Osteocyte (in vitro differentiated cells): ENCODE data around the gene DNM3. TPM values are rescaled to one million over a fixed set of nuclear protein-coding genes. Genes with fewer than 3 reads are reported as not detected.

Experiments
- DNase-seq: peaks from one replicate; pipeline ENCODE4 v3.0.0; 2021; ENCODE audit warnings: mixed read lengths; ENCODE audit not compliant: unreplicated experiment; ENCODE audit errors: extremely low spot score
- H3K27ac Mint-ChIP-seq: one replicate; pipeline ENCODE4 v1.8.0; 2021; ENCODE audit warnings: mild to moderate bottlenecking, mixed read lengths; ENCODE audit not compliant: unreplicated experiment
- H3K27me3 Mint-ChIP-seq: one replicate; pipeline ENCODE4 v1.8.0; 2021; ENCODE audit warnings: mixed read lengths; ENCODE audit not compliant: unreplicated experiment
- H3K36me3 Mint-ChIP-seq: one replicate; pipeline ENCODE4 v1.8.0; 2021; ENCODE audit warnings: mixed read lengths; ENCODE audit not compliant: unreplicated experiment
- H3K4me1 Mint-ChIP-seq: one replicate; pipeline ENCODE4 v1.8.0; 2021; ENCODE audit warnings: mixed read lengths; ENCODE audit not compliant: unreplicated experiment
- H3K4me3 Mint-ChIP-seq: one replicate; pipeline ENCODE4 v1.8.0; 2021; ENCODE audit warnings: mild to moderate bottlenecking, moderate library complexity, mixed read lengths; ENCODE audit not compliant: unreplicated experiment
- H3K9me3 Mint-ChIP-seq: one replicate; pipeline ENCODE4 v1.8.0; 2021; ENCODE audit warnings: mixed read lengths; ENCODE audit not compliant: unreplicated experiment
- total RNA-seq: library from RNA; stranded (reverse); gene quantifications from 2 replicates; pipeline ENCODE4 v1.2.1, GENCODE V29; 2021
- TF ChIP-seq, protein P1 (sequence below): fragments of 200-600 bp; sonication (generic); IDR thresholded peaks from 2 replicates; pipeline ENCODE4 v1.5.0; 2021; ENCODE audit warnings: antibody characterized with exemption, mild to moderate bottlenecking, moderate library complexity

The DNM3 gene
- total RNA-seq, 1 donor from 2014 or later, result 3.7 TPM

DNA sequence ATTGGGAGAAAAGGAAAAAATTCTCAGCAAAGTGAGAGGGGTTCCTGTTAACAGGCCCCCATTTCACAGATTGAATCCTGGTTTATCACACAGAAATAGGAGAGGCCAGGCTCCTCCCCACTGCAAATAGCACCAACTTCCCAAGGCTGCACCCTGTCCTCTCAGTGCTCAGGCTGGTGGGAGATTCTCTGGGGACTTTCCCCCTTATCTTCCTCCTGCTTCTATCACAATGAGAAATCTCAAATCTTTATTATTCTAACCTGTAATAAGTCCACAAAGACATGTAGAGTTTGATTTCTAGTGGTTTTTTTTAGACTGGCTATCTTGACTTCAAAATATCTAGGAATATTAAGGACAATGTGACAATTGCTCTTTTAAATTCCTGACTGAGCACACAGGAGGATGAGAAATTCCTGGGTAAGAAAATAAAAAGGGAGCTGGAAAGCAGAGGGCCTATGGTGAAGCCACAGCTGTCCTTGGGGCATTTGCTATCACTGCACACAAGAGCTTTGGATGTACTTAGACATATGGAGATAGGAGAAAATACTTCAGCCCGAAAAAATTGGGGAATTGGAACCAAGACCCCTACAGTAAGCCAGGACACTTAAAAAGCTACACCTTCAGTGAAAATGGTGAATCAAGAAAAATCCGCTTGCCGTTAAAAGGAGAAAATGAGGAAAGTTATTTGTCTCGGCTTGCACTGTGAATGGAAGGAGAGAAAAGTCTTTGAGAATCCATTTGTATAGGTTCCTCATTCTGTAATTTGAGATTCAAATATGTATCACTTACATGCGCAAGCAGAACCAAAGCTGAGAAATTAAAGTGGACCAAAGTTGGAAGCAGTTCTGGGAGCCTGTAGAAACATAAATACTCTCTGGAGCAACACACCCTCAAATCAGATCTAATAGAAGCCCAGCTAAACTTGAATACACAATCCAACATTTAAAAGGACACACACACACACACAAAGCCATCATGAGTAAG, 513.3 kb downstream of the DNM3 start:
- H3K4me3 Mint-ChIP-seq, result no peak overlapping the region
- peaks cover 50% of the 10 kb centered on the region for H3K4me1 Mint-ChIP-seq
- no peaks in the 10 kb centered on the region for H3K36me3 Mint-ChIP-seq
- H3K9me3 Mint-ChIP-seq, result no peaks in the 10 kb centered on the region
- H3K27me3 Mint-ChIP-seq, result no peaks in the 10 kb centered on the region
- no peak for DNase-seq
- H3K27ac Mint-ChIP-seq, result peak overlapping the region; percentile 36
- TF ChIP-seq, protein P1, sequence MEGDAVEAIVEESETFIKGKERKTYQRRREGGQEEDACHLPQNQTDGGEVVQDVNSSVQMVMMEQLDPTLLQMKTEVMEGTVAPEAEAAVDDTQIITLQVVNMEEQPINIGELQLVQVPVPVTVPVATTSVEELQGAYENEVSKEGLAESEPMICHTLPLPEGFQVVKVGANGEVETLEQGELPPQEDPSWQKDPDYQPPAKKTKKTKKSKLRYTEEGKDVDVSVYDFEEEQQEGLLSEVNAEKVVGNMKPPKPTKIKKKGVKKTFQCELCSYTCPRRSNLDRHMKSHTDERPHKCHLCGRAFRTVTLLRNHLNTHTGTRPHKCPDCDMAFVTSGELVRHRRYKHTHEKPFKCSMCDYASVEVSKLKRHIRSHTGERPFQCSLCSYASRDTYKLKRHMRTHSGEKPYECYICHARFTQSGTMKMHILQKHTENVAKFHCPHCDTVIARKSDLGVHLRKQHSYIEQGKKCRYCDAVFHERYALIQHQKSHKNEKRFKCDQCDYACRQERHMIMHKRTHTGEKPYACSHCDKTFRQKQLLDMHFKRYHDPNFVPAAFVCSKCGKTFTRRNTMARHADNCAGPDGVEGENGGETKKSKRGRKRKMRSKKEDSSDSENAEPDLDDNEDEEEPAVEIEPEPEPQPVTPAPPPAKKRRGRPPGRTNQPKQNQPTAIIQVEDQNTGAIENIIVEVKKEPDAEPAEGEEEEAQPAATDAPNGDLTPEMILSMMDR, result no peak

DNA sequence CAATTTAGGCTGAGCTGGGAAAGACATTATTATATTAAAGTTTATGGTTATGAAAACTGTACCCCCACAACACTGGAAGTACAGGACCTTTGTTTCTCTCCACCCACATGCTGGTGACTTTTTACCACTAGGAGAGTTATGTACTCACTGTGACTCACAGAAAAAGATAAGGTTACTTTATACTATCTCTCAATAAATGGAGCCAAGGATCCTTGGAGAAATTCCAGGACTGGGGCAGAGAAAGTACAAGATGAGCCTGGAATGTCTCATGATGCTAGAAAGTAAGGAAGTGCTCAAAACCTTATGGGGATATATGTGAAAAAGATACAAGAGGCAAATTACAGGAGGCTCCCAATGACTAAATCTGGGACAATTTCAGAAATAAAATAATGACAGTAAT, 515.3 kb downstream of the DNM3 start:
- Mint-ChIP-seq H3K36me3 (no peaks in the 10 kb centered on the region), H3K4me1 (peaks cover 36% of the 10 kb centered on the region), H3K4me3 (no peak overlapping the region), H3K27ac (peak overlapping the region; percentile 95), H3K9me3 (no peaks in the 10 kb centered on the region), H3K27me3 (no peaks in the 10 kb centered on the region)
- TF ChIP-seq, protein P1, result no peak
- DNase-seq, result no peak

DNA sequence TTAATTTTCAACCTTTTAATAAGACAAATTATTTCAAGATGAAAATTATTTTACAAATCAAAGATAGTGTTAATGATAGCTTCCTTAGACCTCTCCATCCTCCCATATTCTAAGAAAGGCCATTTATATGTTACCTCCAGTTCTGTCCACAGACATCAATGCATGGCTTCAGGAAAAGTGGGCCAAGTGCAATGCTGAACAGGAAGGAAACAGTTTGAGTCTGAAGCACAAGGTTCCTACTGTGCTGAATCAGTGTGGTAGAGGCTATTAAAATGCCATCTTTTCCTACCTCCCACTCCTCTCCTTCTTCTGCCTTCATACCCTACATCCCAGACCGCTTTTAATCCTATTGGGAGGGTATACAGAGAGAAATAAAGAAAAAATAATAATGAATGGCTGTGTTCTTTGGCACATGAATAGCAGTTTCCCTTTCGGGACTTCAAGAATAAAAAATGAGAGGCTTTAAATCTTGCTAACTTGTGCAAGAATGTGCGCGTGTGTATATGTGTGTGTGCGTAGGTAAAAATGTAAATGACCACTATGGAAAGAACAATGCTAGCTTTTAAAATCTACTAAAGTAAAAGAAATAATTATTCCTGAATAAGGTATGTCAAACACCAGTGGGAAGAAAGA, 516.6 kb downstream of the DNM3 start:
- H3K27ac Mint-ChIP-seq, result peak overlapping the region; percentile 95

DNA sequence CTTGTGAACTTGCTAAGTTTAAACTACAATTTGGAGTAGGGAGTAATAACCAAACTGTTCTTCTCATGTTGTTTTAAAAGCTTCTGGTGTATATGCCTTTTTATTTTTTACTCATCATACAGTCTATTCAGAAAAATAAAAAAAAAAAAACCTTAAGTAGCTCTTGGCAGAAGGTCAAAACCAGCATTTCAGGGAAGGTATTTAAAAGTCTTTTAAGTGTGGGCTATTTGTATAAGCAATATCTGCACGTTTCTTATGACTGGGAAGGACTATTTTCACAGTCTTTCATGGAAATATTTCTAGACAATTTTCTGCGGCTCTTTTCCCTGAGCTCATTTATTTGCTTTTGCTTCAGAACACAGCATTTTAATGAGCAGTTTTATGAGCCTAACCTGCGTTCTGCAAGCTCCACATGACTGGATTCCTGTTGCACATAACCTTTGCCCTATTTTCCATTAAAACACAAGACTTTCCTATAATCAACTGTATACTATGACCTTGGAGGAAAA, 518.2 kb downstream of the DNM3 start:
- Mint-ChIP-seq H3K36me3 (no peaks in the 10 kb centered on the region), H3K27ac (peak overlapping the region; percentile 95), H3K9me3 (no peaks in the 10 kb centered on the region), H3K4me3 (peak overlapping the region; percentile 21), H3K27me3 (no peaks in the 10 kb centered on the region), H3K4me1 (peaks cover 12% of the 10 kb centered on the region)
- no peak for DNase-seq
- TF ChIP-seq, protein P1, result no peak

More for the DNA sequence above, 516.6 kb downstream of the DNM3 start:
- no peaks in the 10 kb centered on the region for H3K27me3 Mint-ChIP-seq
- no peaks in the 10 kb centered on the region for H3K9me3 Mint-ChIP-seq
- H3K4me3 Mint-ChIP-seq, result peak overlapping the region; percentile 52
- no peaks in the 10 kb centered on the region for H3K36me3 Mint-ChIP-seq
- TF ChIP-seq, protein P1, result no peak
- H3K4me1 Mint-ChIP-seq, result peaks cover 24% of the 10 kb centered on the region
- DNase-seq, result no peak

DNA sequence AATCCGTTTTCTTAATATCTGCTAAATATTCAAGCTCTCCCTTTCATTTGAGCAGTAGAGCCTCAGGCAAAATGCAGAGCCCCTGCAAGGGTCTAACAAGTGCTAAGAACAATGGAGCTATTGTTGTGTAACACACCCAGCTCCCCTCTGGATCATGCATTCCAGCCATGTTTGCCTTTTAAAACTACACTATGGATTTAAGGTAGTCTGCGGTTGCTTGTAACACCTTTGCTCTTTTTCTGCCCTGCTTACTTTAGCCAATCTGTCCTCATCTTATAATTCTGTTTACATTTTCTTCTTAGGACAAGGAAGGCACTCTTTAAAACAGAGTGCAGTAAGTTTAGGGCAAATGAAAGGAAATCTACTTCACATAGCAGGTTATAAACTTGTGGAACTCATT, 519.2 kb downstream of the DNM3 start:
- TF ChIP-seq, protein P1, result no peak
- H3K27me3 Mint-ChIP-seq, result no peaks in the 10 kb centered on the region
- H3K9me3 Mint-ChIP-seq, result peaks cover 2% of the 10 kb centered on the region
- H3K36me3 Mint-ChIP-seq, result no peaks in the 10 kb centered on the region
- DNase-seq, result no peak
- peak overlapping the region; percentile 95 for H3K27ac Mint-ChIP-seq
- H3K4me1 Mint-ChIP-seq, result peaks cover 11% of the 10 kb centered on the region
- H3K4me3 Mint-ChIP-seq, result no peak overlapping the region
